ENCODE results near the gene ISG20.

Gene ISG20

DNA sequence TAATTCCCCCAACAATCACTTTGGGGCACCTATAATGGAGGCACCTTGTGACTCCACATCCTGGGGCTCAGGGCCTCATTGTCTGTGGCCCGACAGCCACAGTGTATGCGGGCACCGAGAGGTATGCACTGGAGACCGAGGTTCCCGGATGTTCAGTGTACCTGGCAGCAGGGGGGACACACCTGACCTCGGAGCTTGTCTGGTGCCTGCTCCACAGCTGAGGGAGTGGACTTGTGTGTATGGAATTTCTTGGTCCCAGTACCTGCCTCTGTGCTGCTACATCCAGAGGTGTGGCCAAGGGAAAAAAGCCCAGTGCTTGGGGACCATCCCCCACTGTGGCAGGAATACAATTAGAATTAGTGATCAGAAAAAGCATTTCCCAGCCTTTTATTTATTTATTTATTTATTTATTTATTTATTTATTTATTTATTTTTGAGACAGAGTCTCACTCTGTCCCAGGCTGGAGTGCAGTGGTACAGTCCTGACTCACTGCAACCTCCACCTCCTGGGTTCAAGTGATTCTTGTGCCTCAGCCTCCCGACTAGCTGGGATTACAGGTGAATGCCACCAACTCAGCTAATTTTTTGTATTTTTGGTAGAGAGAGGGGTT is 26.5 kb upstream of the ISG20 start (continued):
- TF ChIP-seq ZNF155 (tag by site-specific recombination; IDR thresholded peaks at IDR 0.05) (no peak), ZNF561 (tag by site-specific recombination; IDR thresholded peaks at IDR 0.05; ENCODE audit: borderline replicate concordance) (no peak), ZNF677 (tag by site-specific recombination; IDR thresholded peaks at IDR 0.05) (no peak), ZNF449 (tag by site-specific recombination; IDR thresholded peaks at IDR 0.05) (no peak), ZNF292 (tag by site-specific recombination; IDR thresholded peaks at IDR 0.05; ENCODE audit: borderline replicate concordance, low read depth) (0 out of 2 replicates have a peak, but pooled peaks have one; percentile 57), ZNF394 (tag by site-specific recombination; IDR thresholded peaks at IDR 0.05; ENCODE audit: borderline replicate concordance) (peak; percentile 86; the same call in 1 of the 2 replicates), ZNF184 (tag by site-specific recombination; IDR thresholded peaks at IDR 0.05) (no peak), GFI1B (tag by site-specific recombination; IDR thresholded peaks at IDR 0.05) (no peak), ZNF623 (tag by site-specific recombination; IDR thresholded peaks at IDR 0.05) (peak; percentile 52)
- TF ChIP-seq, protein P1, sequence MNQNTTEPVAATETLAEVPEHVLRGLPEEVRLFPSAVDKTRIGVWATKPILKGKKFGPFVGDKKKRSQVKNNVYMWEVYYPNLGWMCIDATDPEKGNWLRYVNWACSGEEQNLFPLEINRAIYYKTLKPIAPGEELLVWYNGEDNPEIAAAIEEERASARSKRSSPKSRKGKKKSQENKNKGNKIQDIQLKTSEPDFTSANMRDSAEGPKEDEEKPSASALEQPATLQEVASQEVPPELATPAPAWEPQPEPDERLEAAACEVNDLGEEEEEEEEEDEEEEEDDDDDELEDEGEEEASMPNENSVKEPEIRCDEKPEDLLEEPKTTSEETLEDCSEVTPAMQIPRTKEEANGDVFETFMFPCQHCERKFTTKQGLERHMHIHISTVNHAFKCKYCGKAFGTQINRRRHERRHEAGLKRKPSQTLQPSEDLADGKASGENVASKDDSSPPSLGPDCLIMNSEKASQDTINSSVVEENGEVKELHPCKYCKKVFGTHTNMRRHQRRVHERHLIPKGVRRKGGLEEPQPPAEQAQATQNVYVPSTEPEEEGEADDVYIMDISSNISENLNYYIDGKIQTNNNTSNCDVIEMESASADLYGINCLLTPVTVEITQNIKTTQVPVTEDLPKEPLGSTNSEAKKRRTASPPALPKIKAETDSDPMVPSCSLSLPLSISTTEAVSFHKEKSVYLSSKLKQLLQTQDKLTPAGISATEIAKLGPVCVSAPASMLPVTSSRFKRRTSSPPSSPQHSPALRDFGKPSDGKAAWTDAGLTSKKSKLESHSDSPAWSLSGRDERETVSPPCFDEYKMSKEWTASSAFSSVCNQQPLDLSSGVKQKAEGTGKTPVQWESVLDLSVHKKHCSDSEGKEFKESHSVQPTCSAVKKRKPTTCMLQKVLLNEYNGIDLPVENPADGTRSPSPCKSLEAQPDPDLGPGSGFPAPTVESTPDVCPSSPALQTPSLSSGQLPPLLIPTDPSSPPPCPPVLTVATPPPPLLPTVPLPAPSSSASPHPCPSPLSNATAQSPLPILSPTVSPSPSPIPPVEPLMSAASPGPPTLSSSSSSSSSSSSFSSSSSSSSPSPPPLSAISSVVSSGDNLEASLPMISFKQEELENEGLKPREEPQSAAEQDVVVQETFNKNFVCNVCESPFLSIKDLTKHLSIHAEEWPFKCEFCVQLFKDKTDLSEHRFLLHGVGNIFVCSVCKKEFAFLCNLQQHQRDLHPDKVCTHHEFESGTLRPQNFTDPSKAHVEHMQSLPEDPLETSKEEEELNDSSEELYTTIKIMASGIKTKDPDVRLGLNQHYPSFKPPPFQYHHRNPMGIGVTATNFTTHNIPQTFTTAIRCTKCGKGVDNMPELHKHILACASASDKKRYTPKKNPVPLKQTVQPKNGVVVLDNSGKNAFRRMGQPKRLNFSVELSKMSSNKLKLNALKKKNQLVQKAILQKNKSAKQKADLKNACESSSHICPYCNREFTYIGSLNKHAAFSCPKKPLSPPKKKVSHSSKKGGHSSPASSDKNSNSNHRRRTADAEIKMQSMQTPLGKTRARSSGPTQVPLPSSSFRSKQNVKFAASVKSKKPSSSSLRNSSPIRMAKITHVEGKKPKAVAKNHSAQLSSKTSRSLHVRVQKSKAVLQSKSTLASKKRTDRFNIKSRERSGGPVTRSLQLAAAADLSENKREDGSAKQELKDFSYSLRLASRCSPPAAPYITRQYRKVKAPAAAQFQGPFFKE (tag by site-specific recombination; IDR thresholded peaks at IDR 0.05; ENCODE audit: borderline replicate concordance), result no peak

DNA sequence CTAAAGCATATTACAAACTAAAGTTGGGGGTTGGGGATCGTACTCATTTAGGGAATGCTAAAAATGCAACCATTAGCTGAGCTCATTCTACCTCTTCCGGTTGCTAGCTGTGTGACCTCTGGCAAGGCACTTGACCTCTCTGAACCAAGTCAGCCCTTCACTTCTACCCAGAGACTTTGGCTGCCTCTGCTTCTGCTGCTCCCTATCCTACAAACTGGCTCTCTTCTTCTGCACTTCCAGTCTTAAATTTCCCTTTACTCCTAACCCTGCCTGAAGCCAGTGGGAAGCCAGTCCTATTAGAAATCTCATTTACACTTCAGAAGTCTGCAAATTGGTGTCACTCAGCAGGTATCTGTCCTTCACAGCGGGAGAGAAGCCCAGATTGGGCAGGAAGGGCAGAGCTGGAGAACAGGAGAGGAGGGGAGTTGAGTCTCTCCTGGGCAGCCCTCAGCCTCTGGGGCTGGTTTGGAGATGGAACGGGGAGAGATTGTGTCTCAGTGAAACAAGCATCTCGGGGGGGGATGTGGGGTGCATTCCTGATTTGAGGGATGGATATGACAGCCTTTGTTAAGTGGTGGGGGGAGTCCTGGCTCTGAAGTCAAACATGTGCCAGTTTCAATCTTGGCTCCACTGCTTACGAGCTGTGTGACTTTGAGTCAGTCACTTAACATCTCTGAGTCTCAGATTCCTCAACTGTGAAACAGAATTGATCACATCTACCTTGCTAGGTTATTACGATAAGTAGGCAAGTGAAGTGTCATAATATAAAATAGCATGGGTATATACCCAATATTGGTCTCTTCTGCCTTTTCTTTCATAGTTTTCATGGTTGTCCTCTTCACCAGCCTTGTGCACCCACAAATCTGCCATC is 25.5 kb upstream of the ISG20 start:
- Histone ChIP-seq H3K4me1 (ENCODE audit: control insufficient read depth, insufficient read depth, low read length) (peaks cover under 1% of the 10 kb centered on the region; the same call in 1 of the 2 replicates), H3K36me3 (ENCODE audit: control insufficient read depth in 2 of 2, insufficient read depth in 1 of 2, low read length in 2 of 2) (no peaks in the 10 kb centered on the region), H3K4me3 (ENCODE audit: low read depth, low read length) (no peak overlapping the region), H3K27ac (ENCODE audit: extremely low read depth, low read depth, low read length) (no peak overlapping the region), H3K9me3 (ENCODE audit: control insufficient read depth, insufficient read depth, low read depth, low read length) (no peaks in the 10 kb centered on the region)
- ChIA-PET CTCF (interaction anchor here (0.6 to 5.1 kb wide), 4 partner anchors 78 to 426 kb away, joined by 3 to 22 read pairs (median 8); partner anchors contain the start of genes MRPL46 and MRPS11), POLR2A (interaction anchor here (1.3 kb wide), 1 partner anchor 146 kb away, joined by 4 read pairs; the partner anchor contains the start of genes MRPL46 and MRPS11)
- TF ChIP-seq ZNF768 (tag by site-specific recombination; IDR thresholded peaks at IDR 0.05), result peak; percentile 77; the same call in 1 of the 2 replicates
- no peak for TF ChIP-seq ZNF514 (tag by site-specific recombination; IDR thresholded peaks at IDR 0.05)
- peak; percentile 19; the same call in 1 of the 2 replicates for TF ChIP-seq ZIC2 (tag by site-specific recombination; IDR thresholded peaks at IDR 0.05)
- no peak for TF ChIP-seq ZNF302 (tag by site-specific recombination; IDR thresholded peaks at IDR 0.05; ENCODE audit: low read depth)
- TF ChIP-seq FEZF1 (tag by site-specific recombination; IDR thresholded peaks at IDR 0.05), result no peak
